A549 (cell line): ENCODE data around the gene CERS3.
A peak's percentile ranks its signal among the peaks of the same experiment; 100 is the strongest.

ENCODE experiments used
- BCL3 ChIP-seq: fragments of >200 bp; sonication (Bioruptor Twin); formaldehyde crosslinking; IDR thresholded peaks from 3 replicates; pipeline ENCODE4 v1.6.1; 2016
- CTCF ChIP-seq: fragments of >200 bp; sonication (Bioruptor Twin); formaldehyde crosslinking; IDR thresholded peaks from 3 replicates; pipeline ENCODE4 v1.5.1; 2016
- POLR2A ChIP-seq: IDR thresholded peaks from 2 replicates; pipeline ENCODE4 v1.6.1; 2012; ENCODE audit warnings: mild to moderate bottlenecking, low read length

GRCh38 chr15:100383302-100384107, 145.2 kb downstream of the CERS3 start:
- TF ChIP-seq POLR2A, result no peak
- no peak for TF ChIP-seq BCL3
- TF ChIP-seq CTCF, result peak; percentile 74
